Smooth muscle cell of the brain vasculature (primary cell): ENCODE data around the gene AP2B1.
A peak's percentile ranks its signal among the peaks of the same experiment; 100 is the strongest.
"Not testable (repeated sequence)": the region's sequence is repeated elsewhere in the genome, so short reads cannot be mapped to it uniquely, and the experiment has no call there.

Source experiments
- DNase-seq: peaks from one replicate; pipeline ENCODE4 v3.0.0-alpha.2; 2012; ENCODE audit warnings: low read depth, low spot score

The AP2B1 gene

DNA sequence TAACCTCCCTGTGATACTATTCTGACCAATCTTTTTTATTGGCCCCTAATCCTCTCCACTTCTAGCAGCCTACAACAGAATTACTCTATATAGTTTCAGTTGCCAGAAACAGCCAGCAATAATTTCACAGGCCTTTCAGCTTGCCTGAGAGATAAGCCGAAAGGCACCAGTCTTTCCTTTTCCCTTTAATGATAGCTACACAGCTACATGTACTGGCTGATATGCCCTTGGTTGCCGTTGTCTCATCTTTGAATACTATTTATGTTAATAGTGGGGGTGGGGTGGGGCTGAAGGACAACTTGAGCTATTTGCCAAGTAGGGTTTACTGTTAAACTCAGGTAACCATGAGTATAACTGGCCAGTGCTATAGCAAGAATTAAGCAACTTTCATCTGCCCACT is 108.5 kb downstream of the AP2B1 start:
- no peak for DNase-seq

DNA sequence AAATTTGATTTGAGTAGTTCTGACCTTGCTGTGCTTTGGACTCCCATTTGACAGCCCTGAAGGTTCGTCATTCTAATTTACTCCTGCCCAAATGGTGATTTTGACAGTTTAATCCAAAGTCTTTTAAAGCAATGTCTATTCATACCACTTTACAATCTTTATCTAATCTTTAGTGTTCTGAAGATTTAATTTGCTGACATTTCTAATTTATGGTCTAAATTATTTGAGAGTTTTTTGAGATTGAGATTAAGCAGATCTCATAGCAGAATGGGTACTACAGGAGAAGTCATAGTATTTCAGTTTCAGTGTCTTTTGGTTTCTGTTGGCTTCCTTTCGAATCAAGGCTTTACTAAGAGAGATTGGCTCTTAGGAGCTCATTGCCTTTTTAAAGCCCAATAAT is 111.7 kb downstream of the AP2B1 start:
- no peak for DNase-seq

DNA sequence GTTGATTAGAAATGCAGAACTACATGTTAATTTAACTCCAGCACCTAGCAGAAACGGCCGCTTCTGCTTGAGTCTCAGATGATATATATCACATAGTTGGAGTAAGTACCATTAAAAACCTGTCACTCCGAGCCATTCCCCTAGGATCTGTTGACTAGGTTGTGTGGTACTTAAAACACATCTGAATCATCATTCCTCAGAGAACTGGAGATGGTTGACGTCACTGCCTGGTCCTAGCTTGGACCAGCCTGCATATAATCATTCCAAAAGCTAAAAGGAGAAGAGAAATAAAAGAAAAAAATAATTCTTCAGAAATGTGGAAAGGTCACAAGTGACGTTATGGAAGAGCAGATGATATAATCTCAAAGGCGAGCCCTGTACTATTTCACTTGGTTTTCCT is 113.0 kb downstream of the AP2B1 start:
- no peak for DNase-seq

DNA sequence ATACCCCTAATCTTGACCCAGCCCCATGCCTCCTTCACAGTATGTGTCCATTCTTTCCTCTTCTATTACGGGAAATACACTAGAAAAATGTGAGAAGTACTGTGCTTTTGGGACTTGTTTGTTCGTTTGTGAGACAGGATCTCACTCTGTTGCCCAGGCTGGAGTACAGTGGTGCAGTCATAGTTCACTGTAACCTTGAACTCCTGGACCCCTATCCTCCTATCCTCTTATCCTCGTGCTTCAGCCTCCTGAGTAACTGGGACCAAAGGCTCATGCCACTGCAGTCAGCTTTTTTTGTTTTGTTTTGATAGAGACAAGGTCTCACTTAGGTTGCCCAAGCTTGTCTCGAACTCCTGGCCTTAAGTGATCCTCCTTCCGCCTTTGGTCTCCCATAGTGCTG is 114.4 kb downstream of the AP2B1 start:
- no peak for DNase-seq

DNA sequence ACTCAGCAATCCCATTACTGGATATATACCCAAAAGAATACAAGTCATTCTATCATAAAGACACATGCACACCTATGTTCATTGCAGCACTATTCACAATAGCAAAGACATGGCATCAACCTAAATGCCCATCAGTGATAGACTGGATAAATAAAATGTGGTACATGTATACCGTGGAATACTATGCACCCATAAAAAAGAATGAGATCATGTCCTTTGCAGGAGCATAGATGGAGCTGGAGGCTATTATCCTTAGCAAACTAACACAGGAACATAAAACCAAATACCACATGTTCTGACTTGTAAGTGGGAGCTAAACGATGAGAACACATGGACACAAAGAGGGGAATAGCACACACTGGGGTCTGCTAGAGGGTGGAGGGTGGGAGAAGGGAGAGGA is 116.2 kb downstream of the AP2B1 start:
- DNase-seq: not testable (repeated sequence)

DNA sequence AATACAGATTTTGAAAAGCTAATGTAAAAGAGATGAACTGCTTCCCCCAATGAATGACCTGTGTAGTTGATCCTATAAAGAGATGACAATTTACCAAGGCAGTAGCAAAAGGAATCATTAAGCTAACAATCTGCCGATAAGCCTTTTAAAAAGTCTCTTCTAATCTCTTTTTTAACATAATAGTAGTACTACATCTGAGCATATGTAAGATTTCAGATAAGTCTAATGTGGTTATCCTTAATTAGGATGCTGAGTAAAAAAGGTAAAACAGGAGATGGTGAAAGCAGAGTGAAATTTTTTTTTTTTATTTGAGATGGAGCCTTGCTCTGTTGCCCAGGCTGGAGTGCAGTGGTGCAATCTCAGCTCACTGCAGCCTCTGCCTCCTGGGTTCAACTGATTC is 118.1 kb downstream of the AP2B1 start:
- DNase-seq: no peak

DNA sequence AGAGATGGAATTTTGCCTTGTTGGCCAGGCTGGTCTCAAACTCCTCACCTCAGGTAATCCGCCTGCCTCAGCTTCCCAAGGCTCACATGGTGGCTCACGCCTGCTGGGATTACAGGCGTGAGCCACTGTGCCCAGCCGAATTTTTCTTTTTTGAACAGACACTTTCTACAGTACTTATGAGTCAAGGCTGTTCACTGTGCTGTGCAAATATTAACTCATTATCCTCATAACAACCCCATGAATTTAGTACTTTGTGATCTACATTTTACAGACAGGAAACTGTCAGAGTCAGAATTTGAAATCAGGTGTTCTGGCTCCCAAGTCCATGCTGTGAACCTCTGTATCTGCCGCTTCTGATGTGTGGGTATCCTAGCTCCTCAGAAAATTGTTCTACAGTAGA is 118.6 kb downstream of the AP2B1 start:
- DNase-seq: no peak

DNA sequence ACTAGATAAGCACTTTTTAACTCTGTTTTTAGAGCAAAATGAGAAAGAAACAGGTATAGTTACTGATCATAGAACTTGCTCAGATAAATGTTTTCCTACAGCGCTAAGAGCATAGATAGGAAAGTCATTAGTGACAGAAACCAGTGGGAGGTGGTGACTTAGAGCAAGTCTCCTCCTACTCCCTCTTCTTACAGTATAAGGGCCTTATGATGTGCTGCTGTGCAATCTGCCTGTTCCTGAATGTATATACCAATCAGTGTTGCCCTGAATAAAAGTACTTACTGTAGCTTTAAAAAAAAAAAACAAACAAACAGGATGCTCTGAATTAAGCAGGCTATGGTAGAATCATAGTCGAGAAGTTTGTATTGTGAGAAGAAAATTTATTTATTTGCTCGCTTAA is 121.0 kb downstream of the AP2B1 start:
- DNase-seq: no peak

DNA sequence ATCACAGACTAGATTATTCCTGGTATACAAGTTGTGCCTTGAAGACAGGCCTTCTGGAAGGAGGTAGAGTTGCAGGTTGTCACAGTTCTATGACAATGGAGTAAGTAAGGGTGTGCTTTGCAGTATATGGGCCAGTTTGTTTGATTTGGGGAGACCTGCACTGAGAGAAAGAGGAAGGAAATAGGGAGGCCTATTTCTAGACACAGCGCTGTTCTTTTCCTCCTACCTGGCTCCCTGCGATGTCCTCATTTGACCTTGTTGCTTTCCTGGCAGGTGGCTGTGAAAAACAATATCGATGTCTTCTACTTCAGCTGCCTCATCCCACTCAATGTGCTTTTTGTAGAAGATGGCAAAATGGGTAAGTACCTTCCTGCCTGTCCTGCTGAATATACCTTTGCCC is 121.8 kb downstream of the AP2B1 start:
- no peak for DNase-seq

DNA sequence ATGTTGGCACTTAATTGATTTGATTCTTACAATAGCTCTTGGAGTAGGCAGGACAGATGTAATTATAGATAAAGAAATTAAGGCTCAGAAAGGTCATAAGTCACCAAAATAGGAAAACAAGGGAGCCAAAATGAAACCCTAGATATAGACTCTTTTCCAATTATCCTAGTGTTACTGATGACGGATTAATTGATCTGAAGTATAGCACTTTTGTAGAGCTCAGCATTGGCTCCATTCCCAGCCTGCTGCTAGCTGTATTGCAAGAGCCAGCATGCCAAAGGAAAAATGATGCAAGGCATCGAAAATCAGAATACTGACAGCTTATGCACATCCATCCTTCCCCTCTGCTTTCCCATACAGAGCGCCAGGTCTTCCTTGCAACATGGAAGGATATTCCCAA is 122.8 kb downstream of the AP2B1 start:
- no peak for DNase-seq

DNA sequence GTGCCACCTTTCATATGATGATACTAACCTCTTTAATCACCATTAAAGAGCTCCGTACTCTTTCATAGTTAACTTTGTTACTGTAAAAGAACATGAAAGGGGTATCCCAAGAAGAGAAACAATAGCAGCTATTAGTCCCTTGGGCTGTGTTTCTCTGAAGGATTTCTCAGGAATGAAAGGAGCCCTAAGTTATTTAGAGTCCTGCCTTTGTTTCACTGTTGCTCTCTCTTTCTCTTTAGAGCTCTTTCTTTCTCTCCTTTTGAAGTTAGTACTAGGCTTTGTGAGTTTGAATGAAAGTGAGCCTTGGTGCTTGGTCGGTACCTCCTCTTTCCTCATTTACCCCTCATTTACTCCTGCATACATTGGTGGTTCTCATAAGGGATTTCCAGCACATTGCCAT is 123.8 kb downstream of the AP2B1 start:
- no peak for DNase-seq

DNA sequence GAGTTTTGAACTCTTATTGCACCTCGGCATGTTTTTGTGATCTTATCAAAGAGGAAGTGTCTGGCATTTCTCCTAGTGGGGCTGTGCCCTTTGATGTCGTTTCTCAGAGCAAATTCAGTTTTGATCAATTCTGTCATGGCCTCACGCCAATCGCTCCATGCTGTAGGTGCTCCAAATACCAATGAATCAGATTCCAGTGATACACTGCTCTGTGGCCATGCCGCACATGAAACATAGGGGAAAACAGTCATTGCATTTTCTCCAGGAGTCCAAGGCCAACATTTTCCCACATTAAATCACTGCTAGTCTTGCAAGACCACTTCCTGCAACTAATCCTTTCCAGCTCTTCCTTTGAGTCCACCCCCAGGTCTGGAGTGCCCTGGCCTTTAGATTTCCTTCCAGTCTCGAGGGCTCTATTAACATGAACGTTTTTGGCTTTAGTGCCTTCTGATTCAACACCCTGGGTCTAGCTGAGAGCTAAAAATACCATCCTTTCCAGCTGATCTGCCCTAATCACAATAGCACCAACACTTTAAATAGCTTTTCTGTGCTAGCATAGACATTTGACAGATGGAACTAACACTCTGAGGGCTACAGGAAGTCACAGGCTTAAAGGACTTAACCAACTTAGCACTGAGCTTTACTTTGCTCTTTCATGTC is 126.1 kb downstream of the AP2B1 start:
- DNase-seq: no peak

DNA sequence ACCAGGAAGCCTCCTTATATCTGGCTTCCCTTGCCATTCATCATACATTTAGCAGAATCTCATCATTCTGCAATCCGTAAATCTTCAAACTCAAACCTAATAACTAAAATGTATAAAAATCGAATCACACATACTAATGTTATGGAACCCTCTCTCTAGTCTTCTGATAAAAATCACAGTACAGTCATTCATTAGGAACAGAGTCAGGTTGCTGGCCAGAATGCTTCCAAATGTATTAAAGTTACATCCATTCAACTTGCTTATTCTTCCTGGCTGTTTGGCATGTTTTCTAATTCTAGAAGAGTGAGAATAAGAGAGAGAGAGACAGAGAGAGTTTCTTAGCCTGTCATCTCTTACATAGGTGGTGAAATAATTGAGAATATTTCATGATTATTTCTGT is 127.9 kb downstream of the AP2B1 start:
- DNase-seq: no peak

DNA sequence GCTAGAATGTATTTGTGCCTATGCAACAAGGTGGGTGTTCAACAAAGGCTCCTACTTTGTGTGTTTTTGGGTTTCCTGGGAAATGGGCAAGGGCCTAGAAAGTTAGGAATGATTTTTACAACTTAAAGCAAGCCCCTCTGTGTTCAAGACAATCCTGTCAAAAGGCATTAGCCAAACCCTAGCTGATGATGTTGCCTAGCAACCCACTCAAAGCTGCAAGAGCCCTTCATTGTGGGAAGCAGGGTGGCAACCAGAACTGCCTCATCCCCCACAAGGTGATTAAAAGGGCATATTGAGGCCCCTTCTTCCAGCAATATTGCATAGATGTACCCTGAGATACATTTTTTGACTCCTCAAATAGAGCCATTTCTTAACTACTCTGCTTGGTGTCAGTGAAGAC is 128.3 kb downstream of the AP2B1 start:
- DNase-seq: no peak

DNA sequence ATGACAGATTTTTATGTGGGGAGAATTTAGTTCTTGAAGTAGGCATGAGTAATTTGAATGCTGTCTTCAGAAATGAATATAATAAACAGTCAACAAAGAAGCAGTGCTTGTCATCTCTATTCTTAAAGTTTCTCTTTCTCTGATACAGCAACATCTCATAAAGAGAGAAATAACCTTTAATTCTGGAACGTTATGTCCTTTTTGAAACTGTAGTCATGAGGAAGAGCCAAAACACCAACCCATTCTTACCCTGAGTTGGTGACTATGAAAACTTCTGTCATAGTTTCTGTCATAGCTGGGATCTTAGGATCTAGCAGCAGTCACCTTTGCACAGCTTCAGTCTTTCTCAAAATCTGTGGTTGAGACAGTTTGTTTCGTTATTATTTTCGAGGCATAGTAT is 129.1 kb downstream of the AP2B1 start:
- DNase-seq: no peak

DNA sequence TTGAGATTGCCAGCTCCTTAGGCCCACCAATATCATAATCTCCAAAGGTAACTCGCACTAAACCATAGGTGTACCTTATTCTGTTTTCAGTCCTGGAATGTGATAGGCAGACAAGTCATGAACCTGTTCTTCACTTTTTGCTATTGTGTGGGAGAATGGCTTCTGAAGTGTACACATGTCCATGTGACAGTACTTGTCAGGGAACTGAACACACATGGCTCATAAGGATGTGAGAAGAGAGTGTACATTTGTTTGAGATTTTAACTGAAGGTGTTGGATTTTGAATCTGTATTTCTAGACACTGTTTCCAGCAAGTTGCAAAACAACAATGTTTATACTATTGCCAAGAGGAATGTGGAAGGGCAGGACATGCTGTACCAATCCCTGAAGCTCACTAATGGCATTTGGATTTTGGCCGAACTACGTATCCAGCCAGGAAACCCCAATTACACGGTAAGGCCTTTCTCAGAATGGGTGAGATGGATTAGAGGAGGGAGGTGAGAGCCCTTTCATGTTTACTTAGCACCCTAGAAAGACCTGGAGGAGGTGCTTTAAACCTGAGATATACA is 129.9 kb downstream of the AP2B1 start:
- no peak for DNase-seq

DNA sequence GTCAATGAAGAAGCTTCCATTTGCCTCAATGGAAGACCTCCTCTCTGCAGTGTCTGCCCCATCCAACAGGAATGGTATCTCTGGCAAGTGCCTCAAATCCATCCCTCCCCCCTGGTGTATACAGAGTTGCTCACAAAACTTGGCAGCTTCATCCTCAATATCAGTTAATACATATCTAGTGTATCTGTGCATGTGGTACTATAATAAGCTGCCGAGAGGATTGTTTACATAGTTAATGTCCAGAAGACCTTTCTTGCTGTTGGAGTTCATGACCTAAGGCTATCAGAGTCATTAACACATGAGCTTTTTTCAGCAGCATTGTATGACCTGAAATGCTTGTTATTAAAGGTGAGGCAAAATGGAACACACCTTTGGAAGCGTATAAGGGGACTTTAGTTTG is 130.4 kb downstream of the AP2B1 start:
- DNase-seq: no peak

DNA sequence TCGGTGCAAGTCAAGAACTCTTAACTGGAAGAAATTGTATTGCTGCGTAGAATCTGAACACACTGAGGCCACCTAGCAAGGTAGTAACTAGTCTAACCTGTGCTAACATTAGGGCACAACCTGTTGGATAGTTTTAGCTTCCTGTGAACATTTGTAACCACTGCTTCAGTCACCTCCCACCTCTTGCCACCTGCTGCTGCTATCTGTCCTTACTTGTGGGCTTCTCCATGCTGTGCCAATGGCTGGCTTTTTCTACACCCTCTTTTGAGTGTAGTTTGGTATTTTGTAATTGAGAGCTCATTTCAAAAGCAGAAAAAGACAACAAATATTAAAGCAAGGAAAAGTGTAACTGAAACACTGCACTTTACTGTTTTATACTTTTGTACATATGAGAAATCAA is 136.6 kb downstream of the AP2B1 start:
- no peak for DNase-seq

DNA sequence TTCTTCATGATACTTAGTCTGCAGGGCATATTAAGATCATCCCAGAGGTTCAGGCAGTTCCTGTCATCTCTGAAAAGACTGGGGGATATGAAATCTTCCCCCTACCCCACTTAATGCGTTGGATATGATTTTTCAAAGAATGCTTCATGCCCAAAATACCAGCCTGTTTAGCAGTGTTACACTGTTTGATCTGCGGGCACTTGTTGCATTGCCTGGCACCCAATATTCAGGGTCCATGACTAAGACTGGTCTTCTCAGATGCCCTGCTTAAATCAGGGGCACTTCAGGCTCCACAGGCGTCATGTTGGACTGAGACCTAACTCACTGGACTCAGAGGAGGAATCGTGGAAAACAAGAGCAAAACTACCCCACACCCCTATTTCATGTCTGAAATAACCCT is 137.9 kb downstream of the AP2B1 start:
- DNase-seq: no peak

DNA sequence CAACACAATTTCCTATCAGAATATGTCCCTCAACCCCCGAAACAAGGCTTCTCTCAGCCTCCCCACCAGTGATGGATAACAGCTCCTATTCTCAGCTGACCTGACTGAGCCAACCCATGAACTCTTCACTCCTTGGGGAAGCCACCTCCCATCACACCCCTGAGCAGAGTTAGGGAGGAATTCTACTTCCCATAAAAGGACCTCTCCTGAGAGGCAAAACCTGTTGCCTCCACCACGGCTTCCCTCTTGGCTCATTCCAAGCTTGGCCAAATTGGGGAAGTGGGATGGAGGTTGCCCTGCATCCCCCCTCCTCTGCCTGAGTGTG is 138.6 kb downstream of the AP2B1 start:
- DNase-seq: no peak

DNA sequence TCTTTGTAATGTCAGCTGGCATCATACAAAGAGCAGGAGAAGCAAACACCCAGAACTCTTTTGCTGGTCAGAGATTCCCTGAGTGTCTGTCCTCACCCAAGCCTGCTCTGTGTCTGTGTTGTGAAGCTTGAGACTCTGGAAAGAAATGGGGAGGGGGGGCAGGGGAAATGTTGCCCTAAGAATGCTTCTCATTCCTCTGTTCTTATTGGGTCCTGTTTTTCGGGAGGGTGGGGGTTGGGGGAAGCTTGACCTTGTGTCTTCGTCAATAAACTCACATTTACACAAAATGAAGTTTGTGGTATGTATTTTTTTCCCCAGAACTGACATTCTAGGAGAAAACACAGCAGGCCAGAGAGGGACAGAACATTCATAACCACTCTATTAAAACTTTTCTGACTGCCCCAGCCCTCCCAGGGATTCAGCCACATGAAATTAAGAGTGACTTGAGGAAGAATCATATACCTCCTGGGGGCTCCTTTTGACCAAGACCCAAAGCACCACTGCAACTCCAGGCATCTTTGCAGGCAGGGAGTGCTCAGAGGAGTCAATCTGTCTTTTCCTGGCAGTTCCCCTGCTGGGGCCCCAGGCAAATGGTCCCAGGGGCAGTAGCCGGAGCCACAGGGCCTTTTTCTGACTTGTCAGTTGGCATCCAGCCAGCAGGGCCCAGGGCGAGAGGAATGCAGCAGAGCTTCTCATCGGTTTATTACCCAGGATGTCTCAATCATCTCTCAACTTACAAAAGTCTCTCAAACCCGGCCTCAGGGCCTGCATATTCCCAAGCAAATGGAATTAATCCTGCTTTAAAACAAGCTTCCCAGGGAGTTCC is 139.2 kb downstream of the AP2B1 start:
- DNase-seq: peak; percentile 90

DNA sequence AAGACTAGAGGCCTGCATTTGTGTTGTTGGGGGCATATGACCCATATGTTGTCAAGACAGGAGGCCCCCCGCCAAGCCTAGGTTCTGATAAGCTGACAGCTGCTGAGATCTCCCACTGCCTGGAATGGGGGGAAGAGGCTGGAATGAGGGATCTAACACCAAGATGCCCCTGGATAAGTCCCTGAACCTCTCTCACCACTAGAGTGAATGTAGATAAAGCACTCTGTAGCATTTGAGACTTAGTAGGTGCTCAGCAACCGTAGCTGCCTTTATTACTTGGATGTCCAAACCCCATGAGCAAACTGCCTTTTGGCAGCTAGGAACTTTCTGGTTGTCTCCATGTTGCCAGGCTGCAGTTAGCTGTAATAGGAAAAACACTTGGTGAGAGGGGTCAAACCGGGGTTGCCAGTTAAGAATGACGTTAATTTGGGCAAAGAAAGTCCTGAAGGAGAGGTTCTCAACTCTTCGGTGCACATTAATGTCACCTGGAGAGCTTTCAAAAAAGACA is 139.9 kb downstream of the AP2B1 start:
- no peak for DNase-seq

DNA sequence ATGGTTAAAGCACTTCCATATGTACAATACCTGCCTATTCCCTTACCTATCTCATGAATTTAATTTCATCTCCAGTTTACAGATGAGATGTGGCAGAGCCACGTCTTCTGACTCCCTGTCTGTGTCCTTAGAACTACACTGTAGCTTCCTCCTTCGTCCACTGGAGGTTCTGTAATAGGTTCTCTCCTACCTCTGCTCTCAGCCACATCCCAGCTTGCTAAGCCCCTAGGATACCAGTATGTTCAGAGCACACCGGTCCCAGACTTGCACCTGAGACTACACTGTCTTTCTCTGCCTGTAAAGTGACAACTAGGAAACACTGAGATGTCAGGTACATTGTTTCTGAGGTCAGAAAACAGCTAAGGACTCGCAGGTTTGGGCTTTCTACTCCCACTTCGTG is 140.5 kb downstream of the AP2B1 start:
- DNase-seq: no peak
